ENCODE data around the gene CNNM2.

The CNNM2 gene

DNA sequence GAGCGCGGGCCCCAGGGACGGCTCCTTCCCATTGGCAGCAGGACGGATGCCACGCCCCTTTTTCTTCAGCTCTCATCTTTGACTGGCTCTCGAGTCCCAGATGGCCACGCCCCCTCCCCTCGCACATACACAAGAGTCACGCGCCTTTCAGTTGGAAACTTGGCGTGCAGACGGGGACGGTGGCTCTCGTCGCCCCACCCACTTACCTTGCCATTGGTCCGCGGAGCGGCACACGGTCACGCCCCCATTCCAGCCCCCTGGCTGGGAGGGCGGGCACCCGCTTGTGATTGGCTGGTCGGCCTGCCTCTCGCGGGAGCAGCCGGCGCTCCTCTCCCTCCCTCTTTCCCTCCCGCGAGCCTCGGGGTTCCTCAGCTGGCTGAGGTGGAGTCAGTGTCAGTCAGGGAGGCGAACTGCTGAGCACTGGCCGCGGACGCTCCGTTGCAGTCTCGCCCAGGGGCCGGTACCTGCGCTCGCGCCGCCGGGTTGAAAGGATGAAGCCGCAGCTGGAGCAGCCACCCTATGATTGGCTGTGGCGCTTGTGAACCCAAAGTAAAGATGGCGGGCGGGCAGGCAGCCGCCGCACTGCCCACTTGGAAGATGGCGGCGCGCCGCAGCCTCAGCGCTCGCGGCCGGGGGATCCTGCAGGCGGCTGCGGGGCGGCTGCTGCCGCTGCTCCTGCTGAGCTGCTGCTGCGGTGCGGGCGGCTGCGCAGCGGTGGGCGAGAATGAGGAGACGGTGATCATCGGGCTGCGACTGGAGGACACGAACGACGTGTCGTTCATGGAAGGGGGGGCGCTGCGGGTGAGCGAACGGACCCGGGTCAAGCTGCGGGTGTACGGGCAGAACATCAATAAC, at the start of gene CNNM2:
Gene CNNM2 (plus strand): TSS at position 333 of the 855 bp plus-strand sequence. CDS start 187 bp downstream, at position 520.
- peak; percentile 97 to 99 for DNase-seq (ENCODE audit: low read depth in 2 of 2)

GRCh38 chr10:102868911-102869257, 49.2 kb upstream of the CNNM2 start:
- no peak for DNase-seq (ENCODE audit: low read depth in 2 of 2)

DNA sequence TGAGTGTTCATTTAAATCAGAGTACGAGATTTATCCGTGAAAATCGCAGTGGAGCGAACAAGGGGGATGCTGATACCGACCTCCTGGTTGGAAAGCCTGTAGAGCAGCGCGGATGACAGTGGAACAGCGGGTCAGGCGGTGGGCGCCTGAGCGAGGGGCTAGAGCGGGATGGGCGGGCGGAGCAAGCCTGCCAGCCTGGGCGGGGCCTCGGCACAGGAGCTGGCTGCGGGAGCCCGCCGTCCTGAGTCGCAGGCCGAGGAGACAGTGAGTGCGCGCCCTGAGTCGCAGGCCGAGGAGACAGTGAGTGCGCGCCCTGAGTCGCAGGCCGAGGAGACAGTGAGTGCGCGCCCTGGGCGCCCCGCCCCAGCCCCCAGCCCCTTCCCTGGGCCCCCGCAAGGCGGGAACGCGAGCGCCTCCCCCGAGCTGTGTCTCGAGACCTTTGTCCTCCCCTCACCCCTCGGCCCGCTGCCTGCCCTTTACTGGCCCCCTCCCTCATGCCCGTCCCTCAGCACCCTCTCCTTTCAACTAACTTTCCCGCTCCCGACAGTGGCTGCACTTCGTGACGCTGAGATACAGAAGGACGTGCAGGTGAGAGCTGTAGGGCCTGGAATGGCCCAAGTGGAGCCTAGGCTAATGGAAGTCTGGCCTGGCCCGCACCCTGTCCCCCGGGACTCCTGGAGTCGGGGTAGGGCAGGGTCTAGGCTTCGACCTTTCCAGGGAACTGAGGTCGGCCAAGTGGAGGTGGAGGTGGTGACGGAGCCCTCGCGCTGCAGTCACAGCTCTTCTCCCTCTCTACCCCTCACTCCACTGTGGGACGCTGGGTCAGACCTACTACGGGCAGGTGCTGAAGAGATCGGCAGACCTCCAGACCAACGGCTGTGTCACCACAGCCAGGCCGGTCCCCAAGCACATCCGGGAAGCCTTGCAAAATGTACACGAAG, 48.6 kb upstream of the CNNM2 start, which contains the start of gene AS3MT:
Gene AS3MT (plus strand): TSS at position 213 of the 941 bp plus-strand sequence. CDS start 123 bp downstream, at position 336.
- no peak for DNase-seq (ENCODE audit: low read depth in 2 of 2)

- DNase-seq (ENCODE audit: low read depth in 2 of 2): no peak
Observed at GRCh38 chr10:102870221-102870620, 47.9 kb upstream of the CNNM2 start.

GRCh38 chr10:102872163-102872562, 45.9 kb upstream of the CNNM2 start:
- no peak for DNase-seq (ENCODE audit: low read depth in 2 of 2)

DNA sequence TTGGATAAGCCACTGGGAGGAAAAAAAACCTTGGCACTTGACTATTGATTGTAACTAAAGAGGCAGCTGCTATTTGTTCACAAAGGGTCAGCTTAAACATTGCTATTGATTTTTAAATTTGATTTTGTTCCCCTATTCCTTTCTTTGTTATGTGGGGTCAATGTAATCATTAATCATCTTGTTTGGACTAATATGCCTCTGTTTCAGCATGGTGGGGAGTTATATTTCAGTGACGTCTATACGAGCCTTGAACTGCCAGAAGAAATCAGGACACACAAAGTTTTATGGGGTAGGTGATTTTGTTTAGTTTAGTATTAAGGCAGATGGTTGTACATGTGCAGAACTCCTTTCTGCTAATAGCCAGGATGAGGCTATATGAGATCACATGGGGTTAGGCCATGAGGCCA, 41.3 kb upstream of the CNNM2 start:
- DNase-seq (ENCODE audit: low read depth in 2 of 2): no peak

DNA sequence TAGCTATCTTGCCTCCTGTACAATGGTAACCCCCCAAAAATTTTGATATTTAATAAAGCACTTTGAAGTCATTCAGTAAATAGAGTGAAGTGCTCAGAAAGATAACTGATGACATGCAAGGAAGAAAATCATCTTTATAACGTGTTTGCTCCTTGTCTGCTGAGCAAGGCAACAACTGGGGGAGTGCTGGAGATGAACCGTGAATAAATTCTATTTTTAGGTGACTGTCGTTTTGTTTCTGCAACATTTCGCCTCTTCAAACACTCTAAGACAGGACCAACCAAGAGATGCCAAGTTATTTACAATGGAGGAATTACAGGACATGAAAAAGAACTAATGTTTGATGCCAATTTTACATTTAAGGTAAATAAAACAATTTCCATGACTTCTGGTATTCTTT, 39.5 kb upstream of the CNNM2 start:
- DNase-seq (ENCODE audit: low read depth in 2 of 2): no peak

DNA sequence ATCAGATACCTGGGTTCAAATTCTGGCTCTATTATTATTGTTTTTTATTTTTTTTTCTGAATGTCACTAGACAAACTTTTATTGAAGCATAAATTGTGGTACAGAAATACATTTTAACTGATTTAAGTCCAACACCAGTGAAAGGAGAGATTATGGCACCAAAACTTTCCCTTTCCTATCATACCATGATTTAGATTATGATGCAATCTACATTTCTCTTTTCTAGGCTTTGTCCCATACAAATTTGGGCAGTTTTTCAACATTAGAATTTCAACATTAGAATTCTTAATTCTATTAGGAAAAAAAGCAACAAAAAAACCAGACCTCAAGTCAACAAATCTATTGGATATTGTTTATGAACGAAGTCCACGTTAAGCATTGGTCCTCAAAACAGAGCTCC, 37.8 kb upstream of the CNNM2 start:
- DNase-seq (ENCODE audit: low read depth in 2 of 2): no peak

GRCh38 chr10:102888048-102888447, 30.0 kb upstream of the CNNM2 start:
- DNase-seq (ENCODE audit: low read depth in 2 of 2): no peak

- DNase-seq (ENCODE audit: low read depth in 2 of 2): no peak
Observed at GRCh38 chr10:102894466-102895213, 23.5 kb upstream of the CNNM2 start.

DNA sequence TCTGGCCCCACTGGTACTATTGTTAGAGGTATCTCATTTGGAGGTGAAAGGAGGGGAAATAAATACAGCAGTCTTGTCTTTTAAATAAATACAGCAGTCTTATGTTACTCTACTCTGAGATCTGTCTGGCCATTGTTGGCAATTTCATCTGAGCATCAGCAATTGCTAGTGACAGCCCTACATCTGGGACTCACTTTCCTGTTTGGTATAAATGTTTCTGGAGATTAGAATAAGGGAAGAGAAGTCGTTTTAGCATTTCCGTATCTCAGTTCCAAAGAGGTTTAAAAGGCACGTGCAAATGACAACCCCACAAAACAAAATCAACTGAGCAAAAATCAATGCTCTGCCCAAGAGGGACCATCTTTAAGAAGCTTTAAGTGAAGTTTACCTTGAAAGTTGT, 18.1 kb upstream of the CNNM2 start:
- no peak for DNase-seq (ENCODE audit: low read depth in 2 of 2)

DNA sequence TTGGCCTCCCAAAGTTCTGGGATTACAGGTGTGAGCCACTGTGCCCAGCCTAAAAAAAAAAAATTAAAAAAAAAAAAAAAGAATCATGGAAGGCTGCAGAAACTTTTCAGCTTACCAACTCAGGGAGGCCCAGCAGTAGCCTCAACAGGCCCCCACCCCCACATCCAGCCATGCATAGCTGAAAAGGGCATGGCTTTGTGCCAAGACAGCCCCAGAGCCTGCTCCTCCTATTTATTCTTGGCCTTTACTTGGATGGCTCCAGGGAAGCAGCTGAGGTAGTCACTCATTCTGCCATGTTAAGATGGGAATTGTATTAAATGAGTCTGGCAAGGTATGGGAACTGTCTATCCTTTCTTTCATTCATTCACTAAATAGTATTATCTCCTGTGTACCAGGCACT, 13.7 kb upstream of the CNNM2 start:
- no peak for DNase-seq (ENCODE audit: low read depth in 2 of 2)

DNA sequence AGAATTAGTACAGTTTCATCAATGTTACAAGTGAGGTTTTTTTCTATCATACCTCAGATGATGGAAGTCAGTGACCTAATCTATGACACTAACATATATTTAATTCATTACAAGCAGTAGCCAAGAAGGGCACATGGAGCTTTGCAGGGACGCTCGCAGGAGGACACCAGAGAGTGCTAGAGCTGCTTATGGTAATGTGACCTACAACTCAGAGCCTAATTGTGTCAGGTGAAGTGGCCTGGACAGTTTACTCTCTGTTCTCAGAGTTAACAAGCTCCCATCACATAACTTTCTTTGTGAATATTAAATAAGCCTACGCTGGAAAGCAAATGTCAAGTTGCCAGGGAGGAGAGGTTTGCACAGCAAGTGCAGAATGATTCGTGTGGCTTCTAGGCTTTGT, 11.6 kb upstream of the CNNM2 start:
- DNase-seq (ENCODE audit: low read depth in 2 of 2): no peak

DNA sequence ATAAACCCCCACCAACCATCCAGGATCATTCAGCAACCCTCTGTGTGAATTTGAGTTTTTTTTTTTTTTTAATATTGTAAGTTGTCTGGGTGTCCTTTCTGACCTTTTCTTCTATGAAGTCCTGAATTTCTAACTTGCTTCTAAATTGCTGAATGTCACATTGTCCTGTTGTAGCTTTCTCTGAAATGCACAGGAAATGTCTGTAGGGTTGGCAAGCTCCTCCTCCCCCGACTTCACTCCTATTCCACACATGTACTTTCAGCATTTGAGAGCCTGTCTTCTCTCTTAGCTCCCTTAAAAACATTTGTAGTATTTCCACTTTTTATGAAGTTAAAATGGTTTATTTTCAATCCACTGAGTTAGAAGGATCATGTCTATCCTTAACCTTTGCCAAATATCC, 3.3 kb upstream of the CNNM2 start:
- no peak for DNase-seq (ENCODE audit: low read depth in 2 of 2)

DNA sequence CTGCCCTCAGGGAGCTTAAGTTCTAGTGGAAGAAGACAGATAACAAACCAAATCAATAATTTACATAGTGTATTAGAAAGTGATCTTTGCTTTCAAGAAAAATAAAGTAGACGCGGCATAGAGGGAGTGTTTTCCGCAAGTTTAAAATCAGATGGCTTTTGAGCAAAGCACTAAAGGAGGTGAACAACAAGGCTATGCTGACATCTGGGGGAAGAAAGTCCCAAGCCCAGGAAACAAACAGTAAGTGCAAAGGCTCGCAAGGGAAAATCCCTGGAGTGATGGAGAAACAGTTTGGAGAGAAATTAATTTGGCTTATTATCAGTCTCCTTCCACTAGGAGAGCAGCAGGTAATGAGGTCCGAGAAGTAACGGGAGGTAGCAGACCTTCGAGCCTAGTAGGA, 1.9 kb upstream of the CNNM2 start:
- no peak for DNase-seq (ENCODE audit: low read depth in 2 of 2)

- DNase-seq (ENCODE audit: low read depth in 2 of 2): peak; percentile 60 to 70
Observed at GRCh38 chr10:102917314-102917961, 656 bp upstream of the CNNM2 start.

GRCh38 chr10:102918817-102919245, 737 bp downstream of the CNNM2 start:
- no peak for DNase-seq (ENCODE audit: low read depth in 2 of 2)

DNA sequence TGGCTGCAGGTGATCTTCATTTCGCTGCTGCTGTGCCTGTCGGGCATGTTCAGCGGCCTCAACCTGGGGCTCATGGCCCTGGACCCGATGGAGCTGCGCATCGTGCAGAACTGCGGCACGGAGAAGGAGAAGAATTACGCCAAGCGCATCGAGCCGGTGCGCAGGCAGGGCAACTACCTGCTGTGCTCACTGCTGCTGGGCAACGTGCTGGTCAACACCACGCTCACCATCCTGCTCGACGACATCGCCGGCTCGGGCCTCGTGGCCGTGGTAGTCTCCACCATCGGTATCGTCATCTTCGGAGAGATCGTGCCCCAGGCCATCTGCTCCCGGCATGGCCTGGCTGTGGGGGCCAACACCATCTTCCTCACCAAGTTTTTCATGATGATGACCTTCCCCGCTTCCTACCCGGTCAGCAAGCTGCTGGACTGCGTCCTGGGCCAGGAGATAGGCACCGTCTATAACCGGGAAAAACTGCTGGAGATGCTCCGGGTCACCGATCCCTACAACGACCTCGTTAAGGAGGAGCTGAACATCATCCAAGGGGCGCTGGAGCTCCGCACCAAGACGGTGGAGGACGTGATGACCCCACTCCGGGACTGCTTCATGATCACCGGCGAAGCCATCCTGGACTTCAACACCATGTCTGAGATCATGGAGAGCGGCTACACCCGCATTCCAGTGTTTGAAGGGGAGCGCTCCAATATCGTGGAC, 1.3 kb downstream of the CNNM2 start:
- DNase-seq (ENCODE audit: low read depth in 2 of 2): no peak

DNA sequence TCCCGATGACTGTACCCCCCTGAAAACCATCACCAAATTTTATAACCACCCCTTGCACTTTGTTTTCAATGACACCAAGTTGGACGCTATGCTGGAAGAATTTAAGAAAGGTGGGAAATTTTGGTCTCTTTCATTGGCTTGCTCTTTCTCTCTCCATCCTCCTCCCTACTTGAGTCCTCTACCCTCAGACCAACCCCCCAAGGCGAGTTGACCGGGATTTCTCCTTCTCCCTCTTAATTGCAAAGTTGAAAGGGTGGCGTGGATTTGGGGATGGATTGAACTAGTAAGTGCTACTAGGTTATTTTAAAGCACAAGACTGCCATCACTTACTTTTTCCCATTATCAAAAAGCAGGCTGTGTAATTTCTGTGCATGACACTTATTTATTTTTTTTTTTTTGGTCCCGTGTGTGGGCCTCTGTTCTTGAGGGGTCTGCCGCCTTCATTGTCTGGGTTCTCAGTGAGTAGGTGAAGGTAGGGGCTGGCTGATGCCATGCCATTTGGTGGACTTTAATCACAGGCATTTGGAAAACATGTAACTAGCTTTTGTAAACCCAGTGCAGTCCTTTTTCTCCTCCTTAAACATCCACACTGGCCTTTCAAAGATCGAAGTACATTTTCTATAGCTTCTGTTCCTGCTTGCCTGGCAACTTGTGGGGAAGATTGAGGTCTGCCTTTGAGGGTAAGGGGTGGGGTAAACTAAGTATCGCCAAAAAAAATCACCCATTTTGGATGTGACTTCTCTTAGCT, 2.1 kb downstream of the CNNM2 start:
- DNase-seq (ENCODE audit: low read depth in 2 of 2): no peak

- no peak for DNase-seq (ENCODE audit: low read depth in 2 of 2)
Observed at GRCh38 chr10:102923601-102924000, 5.5 kb downstream of the CNNM2 start.

Data from stimulated activated CD8-positive, alpha-beta memory T cell treated with anti-CD3 and anti-CD28 coated beads, Interleukin-2, amount 100 ng/mL, for 1 hour (primary cell).